Measurements from ENCODE around the gene RUNX1.

DNA sequence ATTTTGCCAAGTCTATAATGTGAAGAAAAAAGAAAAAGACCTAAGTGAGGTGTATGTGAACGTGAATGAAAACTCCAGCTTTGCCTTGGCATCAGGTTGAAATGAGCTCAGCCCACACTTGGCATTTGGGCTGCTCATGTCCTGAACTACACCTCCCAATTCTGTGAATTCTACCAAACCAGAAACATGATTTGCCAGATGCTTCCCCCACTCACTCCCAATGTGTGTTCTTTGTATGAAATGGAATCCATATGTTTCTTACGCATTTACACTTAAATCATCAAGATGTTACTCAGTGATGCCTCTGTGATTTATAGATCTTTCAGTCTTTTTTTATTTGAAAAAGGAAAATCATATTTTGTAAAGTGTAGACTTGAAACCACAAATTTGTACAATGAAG lies 32.8 kb upstream of the RUNX1 start:
- TF ChIP-seq, protein P1, sequence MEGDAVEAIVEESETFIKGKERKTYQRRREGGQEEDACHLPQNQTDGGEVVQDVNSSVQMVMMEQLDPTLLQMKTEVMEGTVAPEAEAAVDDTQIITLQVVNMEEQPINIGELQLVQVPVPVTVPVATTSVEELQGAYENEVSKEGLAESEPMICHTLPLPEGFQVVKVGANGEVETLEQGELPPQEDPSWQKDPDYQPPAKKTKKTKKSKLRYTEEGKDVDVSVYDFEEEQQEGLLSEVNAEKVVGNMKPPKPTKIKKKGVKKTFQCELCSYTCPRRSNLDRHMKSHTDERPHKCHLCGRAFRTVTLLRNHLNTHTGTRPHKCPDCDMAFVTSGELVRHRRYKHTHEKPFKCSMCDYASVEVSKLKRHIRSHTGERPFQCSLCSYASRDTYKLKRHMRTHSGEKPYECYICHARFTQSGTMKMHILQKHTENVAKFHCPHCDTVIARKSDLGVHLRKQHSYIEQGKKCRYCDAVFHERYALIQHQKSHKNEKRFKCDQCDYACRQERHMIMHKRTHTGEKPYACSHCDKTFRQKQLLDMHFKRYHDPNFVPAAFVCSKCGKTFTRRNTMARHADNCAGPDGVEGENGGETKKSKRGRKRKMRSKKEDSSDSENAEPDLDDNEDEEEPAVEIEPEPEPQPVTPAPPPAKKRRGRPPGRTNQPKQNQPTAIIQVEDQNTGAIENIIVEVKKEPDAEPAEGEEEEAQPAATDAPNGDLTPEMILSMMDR (IDR thresholded peaks at IDR 0.05), result no peak
- TF ChIP-seq POLR2A (IDR thresholded peaks at IDR 0.05), result no peak
